ENCODE measurements around the gene SPECC1. TPM values are rescaled to one million over a fixed set of nuclear protein-coding genes. Genes with fewer than 3 reads are reported as not detected.
"Not testable (repeated sequence)": the region's sequence is repeated elsewhere in the genome, so short reads cannot be mapped to it uniquely, and the experiment has no call there.

Gene SPECC1
- polyA plus RNA-seq, 3 donors = 36.0 to 58.4 (median 50.5) TPM

GRCh38 chr17:20103454-20104446, 94.6 kb downstream of the SPECC1 start:
- intact Hi-C loops (cut with micrococcal nuclease) = no loop called here
- H3K36me3 ChIP-seq (replicated peaks in 1 of 2; ENCODE audit: control insufficient read depth in 1 of 2, insufficient read depth in 2 of 2, low read length in 2 of 2) = peaks cover 23 to 45% of the 10 kb centered on the region in 2 donors
- no peak overlapping the region for H2AFZ ChIP-seq (ENCODE audit: insufficient read depth, low read depth, low read length, poor library complexity, severe bottlenecking)
- WGBS (ENCODE audit: insufficient coverage) = 100% methylated on average over 4 of the region's 12 CpGs
- no peak overlapping the region for H3K9ac ChIP-seq (ENCODE audit: insufficient read depth, low read length, poor library complexity, severe bottlenecking)
- H3K27ac ChIP-seq (ENCODE audit: low read depth in 1 of 2, low read length in 2 of 2) = peak overlapping the region in 1 of 2 donors; percentile 45
- peaks cover 91% of the 10 kb centered on the region for H3K79me2 ChIP-seq (ENCODE audit: insufficient read depth, low read length)
- DNase-seq = no peak
- H3K4me1 Mint-ChIP-seq = peaks cover 15% of the 10 kb centered on the region
- no peak overlapping the region for H3K4me3 Mint-ChIP-seq
- peak overlapping the region in 3 of 7 donors; percentile 9 to 57 (median 19) for H3K27ac Mint-ChIP-seq
- TF ChIP-seq CTCF (IDR thresholded peaks at IDR 0.05) = no peak
- peaks cover 30 to 64% of the 10 kb centered on the region in 2 donors for H3K36me3 Mint-ChIP-seq
- H4K20me1 ChIP-seq (ENCODE audit: insufficient read depth, low read length) = peaks cover 94% of the 10 kb centered on the region
- no peaks in the 10 kb centered on the region for H3K27me3 ChIP-seq (ENCODE audit: control insufficient read depth in 2 of 2, insufficient read depth in 2 of 2, low read length in 2 of 2)
- peaks cover 0 to 1% (median 0%) of the 10 kb centered on the region in 3 donors for H3K27me3 Mint-ChIP-seq (ENCODE audit: low read depth in 3 of 3)
- H3K4me1 ChIP-seq (ENCODE audit: control insufficient read depth in 1 of 2, insufficient read depth in 2 of 2, low read length in 2 of 2) = peaks cover 5 to 8% of the 10 kb centered on the region in 2 donors
- no peak overlapping the region for H3K4me3 ChIP-seq (replicated peaks in 1 of 3; ENCODE audit: low read depth in 2 of 3, low read length in 3 of 3)
- no peak overlapping the region for H3K4me2 ChIP-seq (replicated peaks; ENCODE audit: extremely low read depth, low read length, poor library complexity, severe bottlenecking)
- H3K9me3 ChIP-seq (replicated peaks in 1 of 2; ENCODE audit: control insufficient read depth in 1 of 2, insufficient read depth in 1 of 2, low read length in 2 of 2) = no peaks in the 10 kb centered on the region
- no peaks in the 10 kb centered on the region for H3K9me3 Mint-ChIP-seq

GRCh38 chr17:20105539-20106280, 96.6 kb downstream of the SPECC1 start:
- TF ChIP-seq CTCF (IDR thresholded peaks at IDR 0.05) = no peak
- Histone ChIP-seq H3K4me1 (ENCODE audit: control insufficient read depth in 1 of 2, insufficient read depth in 2 of 2, low read length in 2 of 2) (no peaks in the 10 kb centered on the region), H3K9me3 (replicated peaks in 1 of 2; ENCODE audit: control insufficient read depth in 1 of 2, insufficient read depth in 1 of 2, low read length in 2 of 2) (no peaks in the 10 kb centered on the region), H3K27ac (ENCODE audit: low read depth in 1 of 2, low read length in 2 of 2) (peak overlapping the region; percentile 1 to 58), H3K9ac (ENCODE audit: insufficient read depth, low read length, poor library complexity, severe bottlenecking) (no peak overlapping the region), H2AFZ (ENCODE audit: insufficient read depth, low read depth, low read length, poor library complexity, severe bottlenecking) (no peak overlapping the region), H3K27me3 (ENCODE audit: control insufficient read depth in 2 of 2, insufficient read depth in 2 of 2, low read length in 2 of 2) (no peaks in the 10 kb centered on the region), H3K4me2 (replicated peaks; ENCODE audit: extremely low read depth, low read length, poor library complexity, severe bottlenecking) (no peak overlapping the region), H3K36me3 (replicated peaks in 1 of 2; ENCODE audit: control insufficient read depth in 1 of 2, insufficient read depth in 2 of 2, low read length in 2 of 2) (peaks cover 31 to 62% of the 10 kb centered on the region in 2 donors), H3K4me3 (replicated peaks in 1 of 3; ENCODE audit: low read depth in 2 of 3, low read length in 3 of 3) (no peak overlapping the region), H3K79me2 (ENCODE audit: insufficient read depth, low read length) (peaks cover 93% of the 10 kb centered on the region), H4K20me1 (ENCODE audit: insufficient read depth, low read length) (peaks cover 95% of the 10 kb centered on the region)
- H3K27me3 Mint-ChIP-seq (ENCODE audit: low read depth in 3 of 3) = peaks cover 0 to 1% (median 0%) of the 10 kb centered on the region in 3 donors
- 75% methylated on average over 4 of the region's 8 CpGs for WGBS (ENCODE audit: insufficient coverage)
- peak overlapping the region in 6 of 7 donors; percentile 6 to 76 (median 40) for H3K27ac Mint-ChIP-seq
- peak in 1 of 3 donors; percentile 40 for DNase-seq
- peaks cover 10% of the 10 kb centered on the region for H3K4me1 Mint-ChIP-seq
- H3K9me3 Mint-ChIP-seq = no peaks in the 10 kb centered on the region
- H3K4me3 Mint-ChIP-seq = no peak overlapping the region
- intact Hi-C loops (cut with micrococcal nuclease) = no loop called here
- peaks cover 43 to 76% of the 10 kb centered on the region in 2 donors for H3K36me3 Mint-ChIP-seq

- H3K9me3 ChIP-seq (replicated peaks in 1 of 2; ENCODE audit: control insufficient read depth in 1 of 2, insufficient read depth in 1 of 2, low read length in 2 of 2); H3K4me1 Mint-ChIP-seq; H3K4me1 ChIP-seq (ENCODE audit: control insufficient read depth in 1 of 2, insufficient read depth in 2 of 2, low read length in 2 of 2); H3K4me2 ChIP-seq (replicated peaks; ENCODE audit: extremely low read depth, low read length, poor library complexity, severe bottlenecking); intact Hi-C loops (cut with micrococcal nuclease); H3K27me3 Mint-ChIP-seq (ENCODE audit: low read depth in 3 of 3); H3K4me3 ChIP-seq (replicated peaks in 1 of 3; ENCODE audit: low read depth in 2 of 3, low read length in 3 of 3); H3K4me3 Mint-ChIP-seq; DNase-seq; H2AFZ ChIP-seq (ENCODE audit: insufficient read depth, low read depth, low read length, poor library complexity, severe bottlenecking); H3K9me3 Mint-ChIP-seq; H3K9ac ChIP-seq (ENCODE audit: insufficient read depth, low read length, poor library complexity, severe bottlenecking); H3K27me3 ChIP-seq (ENCODE audit: control insufficient read depth in 2 of 2, insufficient read depth in 2 of 2, low read length in 2 of 2): not testable (repeated sequence)
- Histone ChIP-seq H3K36me3 (replicated peaks in 1 of 2; ENCODE audit: control insufficient read depth in 1 of 2, insufficient read depth in 2 of 2, low read length in 2 of 2) (peaks cover 36 to 62% of the 10 kb centered on the region in 2 donors), H3K79me2 (ENCODE audit: insufficient read depth, low read length) (peaks cover 93% of the 10 kb centered on the region), H4K20me1 (ENCODE audit: insufficient read depth, low read length) (peaks cover 96% of the 10 kb centered on the region), H3K27ac (ENCODE audit: low read depth in 1 of 2, low read length in 2 of 2) (peak overlapping the region in 1 of 2 donors; percentile 58)
- Mint-ChIP-seq H3K36me3 (peaks cover 40 to 76% of the 10 kb centered on the region in 2 donors), H3K27ac (peak overlapping the region in 1 of 7 donors; percentile 21)
Measured at GRCh38 chr17:20106446-20106845, 97.3 kb downstream of the SPECC1 start.
